ENCODE measurements around the gene VASN.

Gene VASN

DNA sequence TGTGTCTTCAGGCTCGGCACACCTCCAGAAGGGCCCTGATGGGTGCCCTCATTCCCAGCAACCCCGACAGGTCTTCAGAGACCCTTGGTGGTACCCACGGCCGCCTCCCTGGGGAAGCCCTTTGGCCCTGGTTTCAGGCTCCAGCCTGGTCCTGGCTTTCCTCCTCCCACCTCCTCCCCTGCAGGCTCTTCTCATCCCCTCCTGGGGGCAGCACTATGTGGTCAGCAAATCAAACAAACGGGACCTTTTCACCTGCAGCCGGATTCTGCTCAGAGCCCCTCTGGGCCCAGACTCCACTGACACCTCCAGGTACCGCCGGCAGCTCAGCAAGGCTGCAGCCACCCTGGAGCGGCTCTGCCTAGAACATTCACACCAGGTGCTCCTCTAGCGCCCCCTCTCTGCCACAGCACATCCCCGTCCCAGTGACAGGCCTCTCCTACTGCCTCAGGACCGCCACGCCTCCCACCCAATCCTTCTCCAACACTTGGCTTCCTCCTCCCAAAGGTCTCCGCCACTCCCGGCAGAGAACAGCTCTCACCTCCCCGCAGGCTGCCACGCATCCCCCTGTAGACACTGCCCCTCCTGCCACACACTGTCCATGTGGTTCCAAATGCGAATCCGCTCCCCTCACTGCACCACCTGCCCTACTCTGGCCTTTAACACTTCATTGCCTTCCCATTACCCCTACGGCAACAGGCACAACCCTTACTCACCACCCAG, 32.8 kb downstream of the VASN start:
- Histone ChIP-seq H3K4me1 (ENCODE audit: control insufficient read depth, low read length) (no peaks in the 10 kb centered on the region), H3K4me3 (ENCODE audit: low read length) (no peak overlapping the region), H4K20me1 (ENCODE audit: control insufficient read depth, insufficient read depth, low read depth, low read length) (peaks cover 6% of the 10 kb centered on the region), H3K4me2 (ENCODE audit: low read length) (no peak overlapping the region), H3K27ac (ENCODE audit: low read depth, low read length) (no peak overlapping the region), H3K79me2 (ENCODE audit: control insufficient read depth, low read length) (peaks cover 3% of the 10 kb centered on the region), H3K27me3 (ENCODE audit: control insufficient read depth, low read length) (no peaks in the 10 kb centered on the region), H3K36me3 (ENCODE audit: control insufficient read depth, low read length) (peaks cover 68% of the 10 kb centered on the region), H3F3A (ENCODE audit: control insufficient read depth, insufficient read depth) (no peaks in the 10 kb centered on the region), H3K9me2 (replicated peaks; ENCODE audit: control insufficient read depth, low read length) (no peaks in the 10 kb centered on the region), H3K9me3 (ENCODE audit: control insufficient read depth, insufficient read depth, low read length) (no peaks in the 10 kb centered on the region)
- no peak for TF ChIP-seq EZH2phosphoT487 (IDR thresholded peaks at IDR 0.05; ENCODE audit: borderline replicate concordance, low read length)
- TF ChIP-seq, protein P1, sequence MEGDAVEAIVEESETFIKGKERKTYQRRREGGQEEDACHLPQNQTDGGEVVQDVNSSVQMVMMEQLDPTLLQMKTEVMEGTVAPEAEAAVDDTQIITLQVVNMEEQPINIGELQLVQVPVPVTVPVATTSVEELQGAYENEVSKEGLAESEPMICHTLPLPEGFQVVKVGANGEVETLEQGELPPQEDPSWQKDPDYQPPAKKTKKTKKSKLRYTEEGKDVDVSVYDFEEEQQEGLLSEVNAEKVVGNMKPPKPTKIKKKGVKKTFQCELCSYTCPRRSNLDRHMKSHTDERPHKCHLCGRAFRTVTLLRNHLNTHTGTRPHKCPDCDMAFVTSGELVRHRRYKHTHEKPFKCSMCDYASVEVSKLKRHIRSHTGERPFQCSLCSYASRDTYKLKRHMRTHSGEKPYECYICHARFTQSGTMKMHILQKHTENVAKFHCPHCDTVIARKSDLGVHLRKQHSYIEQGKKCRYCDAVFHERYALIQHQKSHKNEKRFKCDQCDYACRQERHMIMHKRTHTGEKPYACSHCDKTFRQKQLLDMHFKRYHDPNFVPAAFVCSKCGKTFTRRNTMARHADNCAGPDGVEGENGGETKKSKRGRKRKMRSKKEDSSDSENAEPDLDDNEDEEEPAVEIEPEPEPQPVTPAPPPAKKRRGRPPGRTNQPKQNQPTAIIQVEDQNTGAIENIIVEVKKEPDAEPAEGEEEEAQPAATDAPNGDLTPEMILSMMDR (IDR thresholded peaks at IDR 0.05; ENCODE audit: low read depth, low read length, poor library complexity, severe bottlenecking), result peak; percentile 100

DNA sequence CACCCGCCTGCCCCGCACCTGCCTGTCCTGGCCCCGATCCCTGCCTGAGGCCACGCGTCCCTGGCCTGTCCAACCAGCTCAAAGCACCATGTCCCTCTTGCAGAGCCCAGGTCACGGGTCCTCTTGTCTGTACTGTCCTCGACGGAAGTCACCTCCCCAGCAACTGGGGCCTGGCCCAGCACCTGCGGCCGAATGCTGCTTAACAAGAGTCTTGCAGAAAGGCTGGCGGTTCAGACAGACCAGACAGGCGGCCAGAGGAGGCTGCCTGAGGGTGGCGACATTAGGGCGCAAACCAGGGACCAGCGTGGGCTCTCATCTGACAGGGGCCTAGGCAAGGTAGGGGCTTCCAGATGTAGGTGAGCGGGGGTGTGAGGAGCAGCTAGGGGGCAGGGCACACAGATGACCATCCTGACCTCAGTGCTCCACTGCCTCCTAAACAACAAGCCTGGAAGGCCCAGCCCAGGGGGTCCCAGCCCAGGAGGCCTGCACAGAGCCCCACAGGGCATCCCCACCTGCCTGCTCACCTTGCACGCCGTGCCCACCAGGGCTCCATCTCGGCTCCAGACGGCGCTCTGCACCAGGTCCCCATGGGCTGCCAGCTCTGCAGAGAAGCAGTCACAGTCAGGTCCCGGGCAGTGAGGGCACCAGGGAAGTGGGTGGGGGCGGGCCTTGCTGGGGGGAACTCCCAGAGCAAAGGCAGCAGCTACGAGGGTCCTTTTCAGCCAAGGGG, 33.5 kb downstream of the VASN start:
- Histone ChIP-seq H3K79me2 (ENCODE audit: control insufficient read depth, low read length) (peaks cover 7% of the 10 kb centered on the region), H3K9me3 (ENCODE audit: control insufficient read depth, insufficient read depth, low read length) (no peaks in the 10 kb centered on the region), H3K27ac (ENCODE audit: low read depth, low read length) (no peak overlapping the region), H3K27me3 (ENCODE audit: control insufficient read depth, low read length) (no peaks in the 10 kb centered on the region), H3F3A (ENCODE audit: control insufficient read depth, insufficient read depth) (no peaks in the 10 kb centered on the region), H3K4me2 (ENCODE audit: low read length) (no peak overlapping the region), H4K20me1 (ENCODE audit: control insufficient read depth, insufficient read depth, low read depth, low read length) (peaks cover 6% of the 10 kb centered on the region), H3K9me2 (replicated peaks; ENCODE audit: control insufficient read depth, low read length) (no peaks in the 10 kb centered on the region), H3K36me3 (ENCODE audit: control insufficient read depth, low read length) (peaks cover 76% of the 10 kb centered on the region), H3K4me3 (ENCODE audit: low read length) (no peak overlapping the region), H3K4me1 (ENCODE audit: control insufficient read depth, low read length) (no peaks in the 10 kb centered on the region)
- TF ChIP-seq, protein P1 (IDR thresholded peaks at IDR 0.05; ENCODE audit: low read depth, low read length, poor library complexity, severe bottlenecking), result no peak
- TF ChIP-seq EZH2phosphoT487 (IDR thresholded peaks at IDR 0.05; ENCODE audit: borderline replicate concordance, low read length), result no peak

DNA sequence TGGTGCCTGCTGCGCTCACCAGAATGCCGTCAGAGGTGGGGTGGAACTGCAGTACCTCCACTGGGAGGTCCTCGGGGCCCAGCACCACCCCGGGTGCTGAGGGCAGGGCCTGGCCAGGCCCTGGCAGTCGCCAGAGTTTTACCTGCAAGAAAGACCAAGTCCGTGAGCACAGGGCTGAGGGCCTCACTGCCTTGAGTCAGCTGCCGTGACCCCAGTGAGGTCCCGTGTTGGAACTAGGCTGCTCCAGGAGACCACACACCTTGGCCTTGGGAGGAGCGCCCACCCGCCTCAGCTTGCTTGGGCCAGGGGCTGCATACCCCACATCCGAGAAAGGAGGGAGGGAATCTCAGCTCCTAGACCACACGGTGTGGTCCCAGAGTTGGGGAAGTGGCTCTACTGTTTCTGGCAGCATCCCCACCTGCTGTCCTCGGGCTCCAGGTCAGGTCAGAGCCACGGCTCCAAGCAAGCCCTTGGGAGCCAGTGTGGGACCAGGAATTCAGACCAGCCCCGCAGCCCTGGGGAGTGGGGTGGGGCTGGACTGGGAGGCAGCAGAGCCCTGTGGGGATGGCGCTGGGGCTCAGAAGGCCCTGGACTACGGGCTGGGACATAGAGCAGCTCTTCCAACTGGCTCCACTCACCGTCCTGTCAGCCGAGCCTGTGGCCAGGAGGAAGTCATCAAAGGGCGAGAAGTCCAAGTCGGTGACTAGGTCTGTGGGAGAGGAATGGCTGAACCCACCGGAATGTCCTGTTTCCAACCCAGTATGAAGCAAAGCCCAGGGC, 36.1 kb downstream of the VASN start:
- Histone ChIP-seq H3K36me3 (ENCODE audit: control insufficient read depth, low read length) (peaks cover 76% of the 10 kb centered on the region), H3K27me3 (ENCODE audit: control insufficient read depth, low read length) (no peaks in the 10 kb centered on the region), H3K4me3 (ENCODE audit: low read length) (no peak overlapping the region), H3K4me2 (ENCODE audit: low read length) (no peak overlapping the region), H3K79me2 (ENCODE audit: control insufficient read depth, low read length) (peaks cover 23% of the 10 kb centered on the region), H3F3A (ENCODE audit: control insufficient read depth, insufficient read depth) (no peaks in the 10 kb centered on the region), H3K4me1 (ENCODE audit: control insufficient read depth, low read length) (no peaks in the 10 kb centered on the region), H3K27ac (ENCODE audit: low read depth, low read length) (no peak overlapping the region), H3K9me2 (replicated peaks; ENCODE audit: control insufficient read depth, low read length) (no peaks in the 10 kb centered on the region), H4K20me1 (ENCODE audit: control insufficient read depth, insufficient read depth, low read depth, low read length) (peaks cover 6% of the 10 kb centered on the region), H3K9me3 (ENCODE audit: control insufficient read depth, insufficient read depth, low read length) (no peaks in the 10 kb centered on the region)
- TF ChIP-seq, protein P1 (IDR thresholded peaks at IDR 0.05; ENCODE audit: low read depth, low read length, poor library complexity, severe bottlenecking), result no peak
- no peak for TF ChIP-seq EZH2phosphoT487 (IDR thresholded peaks at IDR 0.05; ENCODE audit: borderline replicate concordance, low read length)

Data from DOHH2 (cell line).